SU-DHL-6 (cell line): ENCODE results near the gene PTPN6.

Experiments
- EZH2phosphoT487 ChIP-seq: fragments of 200-600 bp; sonication (generic), shearing (Covaris generic); conservative IDR thresholded peaks from 2 replicates; pipeline ENCODE4 v1.6.1; 2018; ENCODE audit warnings: mild to moderate bottlenecking, antibody characterized with exemption, low read length, moderate library complexity, mixed read lengths
- TF ChIP-seq, protein P1 (sequence below): fragments of 200-600 bp; sonication (generic); IDR thresholded peaks from one replicate; pipeline ENCODE4 v1.5.1; 2017; ENCODE audit warnings: antibody characterized with exemption, mild to moderate bottlenecking, low read length, moderate library complexity; ENCODE audit not compliant: insufficient read depth, poor library complexity, severe bottlenecking

DNA sequence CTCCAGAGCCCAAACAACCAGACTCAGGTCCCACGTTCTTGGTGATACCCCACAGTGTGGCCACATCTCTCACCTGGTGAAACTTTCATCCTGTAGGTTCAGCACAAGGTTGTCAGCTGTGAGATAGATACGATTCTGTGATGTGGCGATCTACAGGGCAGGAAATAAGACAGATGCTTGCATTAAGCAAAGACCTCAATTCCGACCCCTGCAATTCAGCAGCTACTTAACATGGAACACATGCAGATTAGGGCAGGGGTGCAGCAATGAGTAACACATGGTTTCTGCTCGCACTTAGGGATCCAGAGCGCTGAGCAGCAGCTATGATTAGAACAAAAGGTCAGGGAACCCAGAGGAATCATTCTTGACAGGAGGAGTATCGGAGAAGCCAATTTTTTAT, 15.2 kb downstream of the PTPN6 start:
- TF ChIP-seq, protein P1, sequence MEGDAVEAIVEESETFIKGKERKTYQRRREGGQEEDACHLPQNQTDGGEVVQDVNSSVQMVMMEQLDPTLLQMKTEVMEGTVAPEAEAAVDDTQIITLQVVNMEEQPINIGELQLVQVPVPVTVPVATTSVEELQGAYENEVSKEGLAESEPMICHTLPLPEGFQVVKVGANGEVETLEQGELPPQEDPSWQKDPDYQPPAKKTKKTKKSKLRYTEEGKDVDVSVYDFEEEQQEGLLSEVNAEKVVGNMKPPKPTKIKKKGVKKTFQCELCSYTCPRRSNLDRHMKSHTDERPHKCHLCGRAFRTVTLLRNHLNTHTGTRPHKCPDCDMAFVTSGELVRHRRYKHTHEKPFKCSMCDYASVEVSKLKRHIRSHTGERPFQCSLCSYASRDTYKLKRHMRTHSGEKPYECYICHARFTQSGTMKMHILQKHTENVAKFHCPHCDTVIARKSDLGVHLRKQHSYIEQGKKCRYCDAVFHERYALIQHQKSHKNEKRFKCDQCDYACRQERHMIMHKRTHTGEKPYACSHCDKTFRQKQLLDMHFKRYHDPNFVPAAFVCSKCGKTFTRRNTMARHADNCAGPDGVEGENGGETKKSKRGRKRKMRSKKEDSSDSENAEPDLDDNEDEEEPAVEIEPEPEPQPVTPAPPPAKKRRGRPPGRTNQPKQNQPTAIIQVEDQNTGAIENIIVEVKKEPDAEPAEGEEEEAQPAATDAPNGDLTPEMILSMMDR = no peak
- no peak for TF ChIP-seq EZH2phosphoT487
